Measurements from ENCODE around the gene MED15. TPM values are rescaled to one million over a fixed set of nuclear protein-coding genes. Genes with fewer than 3 reads are reported as not detected.

MED15 gene
- total and polyA plus RNA-seq, 2 donors from 2014 or later = 31.7 to 102 TPM

DNA sequence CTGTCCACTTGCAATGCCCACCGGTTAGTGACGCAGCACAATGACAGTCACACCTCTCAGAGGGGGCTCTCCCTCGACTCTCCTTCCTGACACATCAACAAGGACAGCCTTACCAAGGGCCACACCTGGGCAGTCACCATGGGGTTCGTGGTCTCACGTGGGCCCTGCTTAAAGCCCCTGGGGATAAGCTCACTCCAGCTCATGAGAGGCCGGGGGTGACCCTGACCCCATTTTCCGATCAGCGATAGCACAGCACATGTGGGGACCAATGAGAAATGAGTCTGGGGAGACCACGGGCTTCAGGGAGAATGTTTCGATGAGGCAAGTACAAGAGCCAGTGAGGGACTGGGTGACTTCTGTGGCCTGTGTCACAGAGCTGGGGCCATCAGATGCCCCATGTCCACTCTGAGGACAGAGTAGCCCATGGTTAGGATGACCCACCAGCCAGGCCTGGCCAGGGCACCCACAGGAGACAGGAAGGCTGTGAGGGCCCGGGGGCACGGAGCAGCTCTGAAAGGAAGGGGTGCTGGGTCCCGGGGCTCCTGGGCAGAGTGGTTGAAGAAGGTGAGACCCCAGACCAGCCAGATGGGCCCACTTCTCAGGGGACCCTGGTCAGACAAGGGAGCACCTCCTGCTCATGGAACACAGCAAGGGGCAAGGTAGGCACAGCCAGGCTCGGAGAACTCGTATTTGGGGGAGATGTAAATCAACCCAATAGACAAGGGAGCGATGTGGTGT is 128.8 kb downstream of the MED15 start:
- H3K4me1 ChIP-seq (ENCODE audit: control insufficient read depth in 2 of 3, insufficient read depth in 2 of 3, low read depth in 1 of 3, low read length in 3 of 3) = no peaks in the 10 kb centered on the region
- FAIRE-seq = no peak
- H3K9ac ChIP-seq (ENCODE audit: low read length in 3 of 3) = no peak overlapping the region
- TF ChIP-seq CTCF (IDR thresholded peaks at IDR 0.05; ENCODE audit: borderline replicate concordance, extremely low read depth, insufficient read depth) = no peak
- no peak overlapping the region for H3K27ac ChIP-seq (ENCODE audit: low read depth in 2 of 2, low read length in 2 of 2)
- intact Hi-C loops (cut with DNase I) = no loop called here
- H3K36me3 ChIP-seq (ENCODE audit: control insufficient read depth in 2 of 3, insufficient read depth in 3 of 3, low read length in 3 of 3) = no peaks in the 10 kb centered on the region
- DNase-seq = no peak
- H3K4me3 ChIP-seq (ENCODE audit: low read length in 3 of 3) = no peak overlapping the region
- no peaks in the 10 kb centered on the region for H3K27me3 ChIP-seq (ENCODE audit: control insufficient read depth, insufficient read depth, low read length)
- H3K9me3 ChIP-seq (ENCODE audit: control insufficient read depth in 2 of 3, insufficient read depth in 1 of 3, low read length in 3 of 3) = peaks cover 0 to 2% (median 0%) of the 10 kb centered on the region in 3 donors

GRCh38 chr22:20636945-20637344 is 129.5 kb downstream of the MED15 start:
- DNase-seq = no peak
- H3K4me3 ChIP-seq (ENCODE audit: low read length in 3 of 3) = no peak overlapping the region
- H3K9ac ChIP-seq (ENCODE audit: low read length in 3 of 3) = no peak overlapping the region
- H3K27me3 ChIP-seq (ENCODE audit: control insufficient read depth, insufficient read depth, low read length) = no peaks in the 10 kb centered on the region
- no peak overlapping the region for H3K27ac ChIP-seq (ENCODE audit: low read depth in 2 of 2, low read length in 2 of 2)
- intact Hi-C loops (cut with DNase I) = no loop called here
- H3K4me1 ChIP-seq (ENCODE audit: control insufficient read depth in 2 of 3, insufficient read depth in 2 of 3, low read depth in 1 of 3, low read length in 3 of 3) = no peaks in the 10 kb centered on the region
- TF ChIP-seq CTCF (IDR thresholded peaks at IDR 0.05; ENCODE audit: borderline replicate concordance, extremely low read depth, insufficient read depth) = no peak
- H3K9me3 ChIP-seq (ENCODE audit: control insufficient read depth in 2 of 3, insufficient read depth in 1 of 3, low read length in 3 of 3) = peaks cover 0 to 2% (median 0%) of the 10 kb centered on the region in 3 donors
- no peak for FAIRE-seq
- no peaks in the 10 kb centered on the region for H3K36me3 ChIP-seq (ENCODE audit: control insufficient read depth in 2 of 3, insufficient read depth in 3 of 3, low read length in 3 of 3)

Other genes starting within 250 kb of the MED15 start
- 1.2 TPM for gene RTN4R, start 239.3 kb upstream of the MED15 start, total RNA-seq
- gene RTN4R, start 239.3 kb upstream of the MED15 start, polyA plus RNA-seq (ENCODE audit: insufficient read depth, low read depth, low replicate concordance) = 2.5 TPM
- 35.3 TPM for gene DGCR6L, start 187.6 kb upstream of the MED15 start, total RNA-seq
- 137 TPM for gene DGCR6L, start 187.6 kb upstream of the MED15 start, polyA plus RNA-seq (ENCODE audit: insufficient read depth, low read depth, low replicate concordance)
- 6.5 TPM for gene ZNF74, start 113.5 kb upstream of the MED15 start, total RNA-seq
- gene ZNF74, start 113.5 kb upstream of the MED15 start, polyA plus RNA-seq (ENCODE audit: insufficient read depth, low read depth, low replicate concordance) = 3.7 TPM
- gene SCARF2, start 69.8 kb upstream of the MED15 start, total RNA-seq = 12.3 TPM
- 5.0 TPM for gene SCARF2, start 69.8 kb upstream of the MED15 start, polyA plus RNA-seq (ENCODE audit: insufficient read depth, low read depth, low replicate concordance)
- 22.4 TPM for gene KLHL22, start 11.8 kb upstream of the MED15 start, total RNA-seq
- gene KLHL22, start 11.8 kb upstream of the MED15 start, polyA plus RNA-seq (ENCODE audit: insufficient read depth, low read depth, low replicate concordance) = 24.3 TPM

All from kidney (tissue), 14 donors.